Hematopoietic multipotent progenitor cell treated with erythropoietin and hydrocortisone succinate and interleukin-3 and kit ligand, for 6 days (in vitro differentiated cells): ENCODE data around the gene FAM90A1.
A peak's percentile ranks its signal among the peaks of the same experiment; 100 is the strongest.
"Not testable (repeated sequence)": the region's sequence is repeated elsewhere in the genome, so short reads cannot be mapped to it uniquely, and the experiment has no call there.

Experiments used
- DNase-seq: peaks from one replicate; pipeline ENCODE4 v3.0.0-alpha.2; 2015

FAM90A1 gene

DNA sequence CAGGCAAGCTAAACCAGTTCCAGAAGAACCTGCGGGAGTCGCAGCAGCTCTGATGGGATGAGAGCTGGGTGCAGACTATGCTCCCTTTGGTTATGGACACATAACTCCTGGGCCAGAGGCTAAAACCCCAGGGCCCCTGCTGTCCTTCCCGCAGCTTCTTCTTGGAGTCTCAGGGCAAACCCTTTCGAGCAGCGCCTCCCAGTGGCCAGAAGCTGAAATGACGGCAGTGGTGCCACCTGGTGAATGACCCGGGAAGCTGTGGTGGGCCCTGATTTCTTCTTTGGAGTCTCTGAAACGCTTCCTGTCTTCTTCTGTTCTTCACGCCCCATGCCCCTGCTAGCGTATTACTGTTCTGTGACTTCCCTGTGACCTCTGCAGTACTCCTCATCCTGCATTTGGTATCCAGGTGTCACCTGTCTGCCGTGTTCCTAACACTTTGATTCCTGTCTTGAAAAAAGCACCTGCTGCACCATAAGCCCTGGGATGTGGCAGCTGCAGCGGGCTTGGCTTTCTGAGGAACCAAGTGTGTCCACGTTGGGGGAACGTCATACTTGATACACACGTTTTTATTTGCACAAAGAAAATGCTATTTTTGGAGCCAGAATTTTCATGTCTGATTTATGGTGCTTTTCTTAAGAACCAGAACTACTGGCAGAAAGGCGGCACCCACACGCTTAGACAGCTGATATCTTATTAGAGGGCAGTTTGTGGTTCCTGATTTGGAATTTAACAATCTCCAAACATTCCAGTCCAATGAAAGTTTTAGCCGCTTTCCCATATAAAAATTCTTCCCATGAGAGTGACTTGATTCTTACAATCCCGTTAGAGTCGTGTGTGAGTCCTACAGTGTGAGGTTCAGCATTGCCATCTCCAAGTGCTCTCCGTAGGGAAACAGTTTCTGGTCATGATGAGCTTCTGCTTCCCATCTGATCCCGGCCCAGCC lies 4.5 kb upstream of the FAM90A1 start:
- DNase-seq = peak; percentile 60

DNA sequence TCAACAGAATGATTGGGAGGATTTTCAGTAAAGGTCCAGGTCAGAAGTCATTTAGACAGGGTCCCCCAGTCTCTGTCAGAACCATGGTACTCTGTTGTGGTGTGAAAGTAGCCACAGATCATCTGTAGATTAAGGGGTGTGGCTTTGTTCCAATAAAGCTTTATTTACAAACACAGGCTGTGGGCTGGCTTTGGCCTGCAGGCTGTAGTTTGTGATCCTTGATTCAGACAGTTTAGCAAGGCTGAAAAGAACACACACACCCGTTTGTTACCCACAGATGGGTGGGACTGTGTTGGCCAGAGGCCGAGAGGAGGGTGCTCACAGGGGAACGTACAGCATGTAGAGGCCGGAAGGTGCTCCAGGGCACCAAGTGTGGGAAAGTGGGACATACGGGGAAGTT lies 3.6 kb upstream of the FAM90A1 start:
- DNase-seq = not testable (repeated sequence)

DNA sequence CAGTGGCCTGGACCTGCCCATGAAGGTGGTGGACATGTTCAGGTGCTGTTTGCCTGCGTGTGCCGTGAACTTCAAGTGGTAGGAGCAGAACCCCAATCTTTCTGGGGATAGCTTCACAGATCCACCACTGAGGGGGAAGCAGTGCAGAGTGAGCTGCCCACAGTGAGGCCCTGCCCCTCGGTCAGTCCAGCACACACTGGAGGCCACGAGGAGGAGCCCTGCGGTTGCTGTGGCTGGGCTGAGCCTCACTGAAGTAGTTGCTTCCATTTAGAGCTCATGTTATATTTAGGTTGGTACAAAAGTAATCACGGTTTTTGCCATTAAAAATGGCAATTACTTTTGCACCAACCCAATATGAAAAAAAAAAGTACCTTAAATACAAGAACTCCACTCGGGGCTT lies 2.1 kb upstream of the FAM90A1 start:
- DNase-seq = not testable (repeated sequence)

DNA sequence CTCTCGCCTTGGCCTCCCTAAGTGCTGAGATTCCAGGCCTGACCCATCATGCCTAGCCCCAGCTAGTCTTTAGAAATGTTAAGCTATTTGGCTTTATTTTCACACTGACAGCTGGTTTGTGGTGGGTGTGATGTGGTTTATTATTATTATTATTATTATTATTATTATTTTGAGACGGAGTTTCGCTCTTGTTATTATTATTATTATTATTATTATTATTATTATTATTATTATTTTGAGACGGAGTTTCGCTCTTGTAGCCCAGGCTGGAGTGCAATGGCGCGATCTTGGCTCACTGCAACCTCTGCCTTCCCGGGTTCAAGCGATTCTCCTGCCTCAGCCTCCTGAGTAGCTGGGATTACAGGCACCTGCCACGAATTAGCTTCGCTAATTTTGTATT lies 1.2 kb upstream of the FAM90A1 start:
- DNase-seq = not testable (repeated sequence)

DNA sequence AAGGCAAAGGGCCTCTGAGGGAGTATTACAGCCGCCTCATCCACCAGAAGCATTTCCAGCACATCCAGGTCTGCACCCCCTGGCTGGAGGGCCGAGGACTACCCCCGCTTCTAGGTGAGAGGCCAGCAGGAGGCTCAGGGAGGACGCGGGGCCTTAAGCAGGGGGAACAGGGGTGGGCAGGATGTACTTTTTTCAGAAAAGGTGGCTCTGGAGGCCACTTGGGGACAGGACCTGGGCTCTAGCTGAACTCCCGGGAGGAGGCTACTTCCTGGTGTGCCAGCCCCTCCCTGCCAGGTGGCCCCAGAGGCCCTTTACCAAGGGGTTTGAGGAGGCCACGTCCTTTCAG lies 287 bp upstream of the FAM90A1 start:
- not testable (repeated sequence) for DNase-seq

DNA sequence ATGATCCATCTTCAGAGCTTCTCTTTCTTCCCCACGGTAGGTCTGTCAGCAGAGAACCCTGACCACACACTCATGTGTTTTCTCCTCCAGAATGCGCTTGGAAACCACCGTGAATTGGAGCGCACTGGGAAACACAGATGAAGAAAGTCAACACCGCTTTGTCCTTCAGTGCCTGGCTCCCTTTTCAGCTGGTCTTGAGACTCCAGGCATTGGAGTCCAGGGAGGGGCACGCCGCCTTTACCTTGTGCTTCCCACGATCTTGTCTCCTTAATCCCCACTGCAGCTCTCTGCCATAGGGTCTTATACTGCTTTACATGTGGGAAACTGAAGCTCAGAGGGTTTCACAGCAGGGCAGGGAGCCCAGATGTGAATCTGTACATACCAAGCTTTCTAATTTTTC lies 1.1 kb downstream of the FAM90A1 start:
- DNase-seq = no peak

DNA sequence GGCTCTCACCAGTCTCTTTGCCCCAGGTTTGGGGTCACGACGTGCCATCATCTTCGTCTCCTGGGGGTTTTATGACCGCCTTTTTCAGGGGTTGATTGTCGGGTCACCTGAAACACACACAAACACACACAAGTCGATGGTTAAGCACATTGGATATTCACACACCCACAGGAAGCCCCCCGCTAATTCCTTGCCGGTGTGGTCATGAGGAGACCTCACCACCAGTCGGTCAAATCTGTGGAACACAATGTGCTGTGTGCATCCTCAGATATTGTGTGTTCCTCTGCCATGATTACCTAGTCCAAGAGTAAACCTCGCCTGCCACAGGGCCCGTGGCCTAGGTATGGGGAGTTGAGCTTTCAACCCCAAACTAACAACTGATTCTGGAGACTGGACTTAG lies 2.6 kb downstream of the FAM90A1 start:
- not testable (repeated sequence) for DNase-seq

DNA sequence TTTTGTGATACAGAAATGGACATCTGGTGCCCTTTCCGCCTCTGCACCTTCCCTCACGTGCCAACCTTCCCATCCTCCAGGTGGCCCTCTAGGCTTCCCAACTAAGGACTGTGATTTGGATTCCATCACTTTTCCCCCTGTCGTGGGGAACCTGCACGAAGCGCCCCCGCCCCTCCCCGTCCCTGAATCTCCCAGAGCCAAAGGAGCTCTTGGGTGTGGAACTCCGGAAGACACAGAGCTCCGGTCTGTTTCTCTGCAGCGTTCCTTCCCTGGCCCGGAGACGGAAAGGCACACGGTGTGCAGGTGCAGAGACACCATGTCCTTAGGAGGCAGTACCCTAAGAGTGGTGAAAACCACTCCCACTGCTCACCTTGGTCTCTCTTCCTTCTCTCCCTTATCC lies 3.8 kb downstream of the FAM90A1 start:
- DNase-seq = not testable (repeated sequence)

DNA sequence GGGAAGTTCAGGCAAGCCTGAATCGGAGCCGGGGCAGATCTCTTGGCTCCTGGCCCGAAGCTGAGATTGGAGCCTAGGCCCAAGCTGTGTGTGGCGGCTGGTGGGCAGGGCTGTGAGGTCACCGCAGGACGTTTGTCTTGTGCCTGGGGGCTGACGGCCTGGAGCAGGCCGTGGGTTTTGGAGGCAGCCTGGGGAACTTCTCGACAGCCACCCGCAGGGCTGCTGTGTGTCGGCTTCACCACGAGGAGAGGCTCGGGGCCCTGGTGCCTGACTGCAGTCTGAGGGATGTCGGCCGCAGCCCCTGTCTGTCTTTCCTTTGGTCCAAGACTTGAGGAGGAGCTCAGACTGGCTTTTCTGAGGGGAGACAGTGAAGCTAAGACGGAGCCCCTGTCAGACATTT lies 5.1 kb downstream of the FAM90A1 start:
- not testable (repeated sequence) for DNase-seq

DNA sequence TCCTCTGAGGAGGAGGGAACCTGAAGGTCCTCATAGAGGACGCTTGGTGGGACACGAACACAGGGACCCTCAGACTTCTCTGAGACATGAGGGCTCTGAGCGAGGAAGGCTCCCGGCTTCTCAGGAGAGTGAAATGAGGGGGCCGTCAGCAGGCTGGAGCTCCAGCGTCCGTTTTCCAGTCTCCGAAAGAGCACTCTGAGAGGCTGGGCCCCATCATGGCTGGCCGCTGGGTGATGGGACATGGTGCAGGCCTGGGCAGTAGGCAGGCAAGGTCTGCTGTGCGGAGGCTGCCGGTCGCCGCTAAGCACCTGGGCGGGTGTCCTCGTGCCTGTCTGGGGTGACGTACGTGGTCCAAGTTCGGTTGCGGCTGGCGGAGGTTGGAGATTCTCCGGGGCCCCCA lies 5.6 kb downstream of the FAM90A1 start:
- not testable (repeated sequence) for DNase-seq

DNA sequence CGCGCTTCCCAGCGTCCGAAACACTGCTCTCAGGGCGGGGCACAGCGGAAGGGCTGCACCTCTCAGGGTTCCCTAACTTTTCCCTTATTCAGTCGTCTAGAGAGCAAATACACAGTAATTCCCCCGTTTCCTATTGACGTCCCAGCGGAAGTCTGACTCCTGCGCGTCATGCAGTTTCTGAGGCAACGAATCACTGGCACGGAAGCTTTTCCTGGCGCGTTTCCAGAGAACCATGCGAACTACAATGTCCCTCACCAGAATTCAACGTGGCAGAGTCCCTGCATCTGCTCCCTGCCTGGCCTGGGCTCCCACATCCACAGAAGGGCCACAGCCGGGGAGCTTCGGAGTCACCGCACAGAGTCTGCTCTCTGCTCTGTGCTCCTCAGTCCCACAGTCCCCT lies 6.0 kb downstream of the FAM90A1 start:
- DNase-seq = not testable (repeated sequence)

DNA sequence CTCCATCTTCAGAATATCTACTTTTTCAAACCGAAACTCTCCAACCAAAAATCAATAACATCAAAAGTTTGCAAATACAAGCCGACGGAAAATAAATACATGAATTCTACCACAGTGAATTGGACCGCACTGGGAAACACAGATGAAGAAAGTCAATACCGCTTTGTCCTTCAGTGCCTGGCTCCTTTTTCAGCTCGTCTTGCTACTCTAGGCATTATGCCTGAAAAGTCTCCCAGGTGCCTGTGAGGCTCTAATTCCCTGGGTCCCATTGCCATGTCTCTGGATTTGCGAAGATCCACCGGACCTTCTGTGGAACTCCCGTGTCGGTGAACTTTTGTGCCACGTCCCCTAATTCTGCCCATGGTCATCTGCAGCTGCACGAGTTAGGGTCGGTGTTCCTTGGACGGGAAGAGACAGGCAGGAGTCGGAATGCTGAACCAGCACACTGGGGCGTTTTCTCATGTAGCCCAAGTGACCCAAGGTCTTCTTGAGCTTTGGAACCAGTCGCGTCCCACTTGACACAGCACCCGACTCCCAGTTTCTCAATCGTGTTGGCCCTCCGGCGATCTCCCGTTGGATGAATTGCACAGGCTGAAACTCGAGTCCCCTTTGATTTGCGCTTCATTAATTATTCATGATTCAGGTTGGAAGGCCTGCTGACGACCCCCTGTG lies 8.6 kb downstream of the FAM90A1 start:
- DNase-seq = not testable (repeated sequence)

DNA sequence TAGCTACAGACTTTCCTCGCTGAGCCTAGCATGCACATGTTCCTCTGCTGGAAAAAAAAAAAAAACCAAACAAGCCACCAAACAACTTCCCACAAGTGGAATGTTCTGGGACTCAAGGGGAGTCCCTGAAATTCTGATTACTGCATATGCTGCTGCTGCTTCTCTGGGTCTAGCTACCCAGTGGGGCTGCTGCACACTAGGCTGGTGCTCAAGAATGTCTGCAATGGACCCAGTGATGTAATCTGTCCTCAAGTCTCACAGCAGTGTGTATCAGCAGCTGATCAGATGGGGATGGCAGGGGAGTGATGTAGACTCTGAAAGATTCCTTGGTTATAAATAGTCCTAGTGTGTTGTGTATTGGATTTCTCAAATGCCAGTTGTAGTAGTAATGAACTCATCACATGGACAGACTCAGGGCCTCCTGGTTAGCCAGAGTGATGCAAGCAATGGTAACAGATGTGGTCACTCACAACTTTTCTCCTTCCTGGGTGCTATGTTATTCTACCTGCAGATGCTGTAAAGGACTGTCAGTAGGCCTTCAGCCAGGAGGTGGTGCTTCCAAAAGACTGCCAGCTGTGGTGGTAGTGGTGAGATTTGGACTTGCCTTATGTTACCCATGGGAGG lies 29.6 kb downstream of the FAM90A1 start:
- not testable (repeated sequence) for DNase-seq

DNA sequence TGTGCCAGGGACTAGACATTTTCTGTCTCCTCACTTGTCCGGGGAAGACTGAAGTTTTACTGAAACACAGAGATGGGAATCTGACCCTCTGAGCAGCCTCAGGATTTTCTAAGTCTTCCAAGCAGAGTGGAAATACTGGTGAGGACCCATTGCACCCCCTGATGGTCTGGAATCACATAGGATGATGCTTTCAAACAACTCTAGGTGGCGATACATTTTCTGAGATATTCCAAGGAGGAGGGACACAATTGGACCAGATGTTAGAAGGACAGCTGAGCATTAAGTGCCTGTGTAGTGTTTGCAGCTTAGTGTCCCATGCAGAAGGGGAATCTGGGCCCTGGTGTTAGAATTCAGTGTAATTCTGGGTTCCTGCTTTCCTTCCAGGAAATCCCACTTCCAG lies 39.3 kb downstream of the FAM90A1 start:
- not testable (repeated sequence) for DNase-seq

DNA sequence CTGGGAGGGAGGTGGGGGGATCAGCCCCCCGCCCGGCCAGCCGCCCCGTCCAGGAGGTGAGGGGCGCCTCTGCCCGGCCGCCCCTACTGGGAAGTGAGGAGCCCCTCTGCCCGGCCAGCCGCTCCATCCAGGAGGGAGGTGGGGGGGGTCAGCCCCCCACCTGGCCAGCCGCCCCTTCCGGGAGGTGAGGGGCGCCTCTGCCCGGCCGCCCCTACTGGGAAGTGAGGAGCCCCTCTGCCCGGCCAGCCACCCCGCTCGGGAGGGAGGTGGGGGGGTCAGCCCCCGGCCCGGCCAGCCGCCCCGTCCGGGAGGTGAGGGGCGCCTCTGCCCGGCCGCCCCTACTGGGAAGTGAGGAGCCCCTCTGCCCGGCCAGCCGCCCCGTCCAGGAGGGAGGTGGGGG lies 43.2 kb downstream of the FAM90A1 start:
- not testable (repeated sequence) for DNase-seq

DNA sequence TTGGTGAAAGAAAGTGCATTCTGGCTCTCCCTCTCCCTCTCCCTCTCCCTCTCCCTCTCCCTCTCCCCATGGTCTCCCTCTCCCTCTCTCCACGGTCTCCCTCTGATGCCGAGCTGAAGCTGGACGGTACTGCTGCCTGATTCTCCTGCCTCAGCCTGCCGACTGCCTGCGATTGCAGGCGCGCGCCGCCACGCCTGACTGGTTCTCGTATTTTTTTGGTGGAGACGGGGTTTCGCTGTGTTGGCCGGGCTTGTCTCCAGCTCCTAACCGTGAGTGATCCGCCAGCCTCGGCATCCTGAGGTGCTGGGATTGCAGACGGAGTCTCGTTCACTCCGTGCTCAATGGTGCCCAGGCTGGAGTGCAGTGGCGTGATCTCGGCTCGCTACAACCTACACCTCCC lies 44.1 kb downstream of the FAM90A1 start:
- not testable (repeated sequence) for DNase-seq

DNA sequence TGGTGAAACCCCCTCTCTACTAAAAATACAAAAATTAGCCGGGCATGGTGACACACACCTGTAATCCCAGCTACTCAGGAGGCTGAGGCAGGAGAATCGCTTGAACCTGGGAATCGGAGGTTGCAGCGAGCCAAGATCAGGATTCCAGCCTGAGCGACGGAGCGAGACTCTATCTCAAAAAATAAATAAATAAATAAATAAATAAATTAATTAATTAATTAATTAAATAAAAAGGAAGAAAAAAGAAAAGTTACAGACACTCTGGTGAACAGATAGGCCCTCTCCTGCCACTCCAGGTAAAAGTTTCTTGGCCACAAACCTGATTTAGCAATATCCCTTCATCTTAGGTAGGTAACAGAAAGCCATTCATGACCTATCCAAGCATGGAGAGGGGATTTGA lies 44.5 kb downstream of the FAM90A1 start:
- DNase-seq = not testable (repeated sequence)

DNA sequence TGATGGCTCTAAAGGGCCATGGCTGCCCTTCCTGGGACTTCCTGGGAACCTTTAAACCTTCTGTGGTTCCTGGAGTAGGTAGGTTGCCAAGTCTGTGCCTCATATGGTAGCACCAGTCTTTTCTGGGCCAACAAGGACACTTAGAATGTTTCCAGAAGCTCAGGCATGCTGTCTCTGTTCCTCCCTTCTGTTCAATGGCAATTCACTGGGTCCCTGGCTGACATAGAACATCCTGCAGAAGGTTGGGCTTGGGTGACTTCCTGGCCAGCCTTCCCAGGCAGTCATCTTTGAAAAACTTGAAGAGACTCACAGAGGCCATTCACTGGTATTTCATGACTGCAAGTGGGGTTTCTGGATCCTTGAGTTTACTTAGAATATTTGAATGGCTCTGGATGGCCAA lies 46.1 kb downstream of the FAM90A1 start:
- DNase-seq = not testable (repeated sequence)

DNA sequence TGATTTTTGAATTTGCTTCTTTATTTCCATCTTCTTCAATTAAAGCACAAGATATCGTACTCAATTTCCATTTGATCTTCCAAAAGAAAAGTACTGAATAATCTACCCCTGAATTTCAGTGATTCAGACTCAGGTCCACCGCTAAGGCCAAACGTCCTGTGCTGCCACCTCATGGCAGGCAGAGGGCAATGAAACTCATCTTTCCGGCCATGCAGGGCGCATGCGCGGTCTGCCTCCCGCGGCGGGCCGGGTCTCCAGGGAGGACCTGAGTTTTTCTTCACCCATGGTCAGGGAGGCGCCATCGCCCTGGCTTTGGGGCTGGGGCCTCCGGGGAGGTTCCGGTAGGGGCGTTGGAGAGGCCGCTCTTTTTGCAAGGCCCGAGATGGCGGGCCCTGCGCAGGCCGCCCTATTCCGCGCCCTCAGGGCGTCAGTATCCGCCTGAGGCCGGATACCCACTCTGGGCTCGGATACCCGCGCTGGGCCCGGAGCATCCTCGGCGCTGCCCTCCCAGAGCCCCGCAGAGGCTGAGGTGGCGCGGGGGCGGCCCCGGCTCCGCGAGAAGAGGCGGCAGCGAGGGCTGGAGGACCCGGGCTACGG lies 47.3 kb downstream of the FAM90A1 start:
- peak; percentile 47 for DNase-seq

DNA sequence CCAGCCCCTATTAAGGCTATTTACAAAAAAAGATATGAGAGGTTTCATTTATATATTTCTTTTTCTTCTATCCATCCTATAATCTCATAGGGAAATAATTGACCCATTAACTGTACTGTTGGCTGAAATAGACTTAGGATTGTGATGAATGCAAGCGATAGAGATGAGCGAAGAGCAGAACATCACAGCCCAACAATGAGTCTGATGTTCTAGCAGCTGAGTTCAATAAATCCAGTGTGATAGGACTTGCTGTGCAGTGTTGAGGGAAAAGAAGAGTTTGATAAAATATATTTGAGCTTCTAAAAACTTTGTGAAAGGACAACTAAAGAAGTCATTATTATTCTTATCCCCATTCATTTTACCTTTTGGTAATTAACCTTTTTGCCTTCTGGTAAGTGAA lies 54.5 kb downstream of the FAM90A1 start:
- DNase-seq = not testable (repeated sequence)
